Measurements from ENCODE around the gene CFLAR.

GRCh38 chr2:201218780-201219179, 102.8 kb downstream of the CFLAR start:
- TF ChIP-seq CTCF (IDR thresholded peaks at IDR 0.05) = no peak
- TF ChIP-seq POLR2A (IDR thresholded peaks at IDR 0.05) = no peak

Measured in esophagus squamous epithelium (tissue), 4 donors.